Muscle of arm (tissue), 12 donors: ENCODE data around the gene RFLNA. TPM values are rescaled to one million over a fixed set of nuclear protein-coding genes. Genes with fewer than 3 reads are reported as not detected.
"Not testable (repeated sequence)": the region's sequence is repeated elsewhere in the genome, so short reads cannot be mapped to it uniquely, and the experiment has no call there.

Source experiments
- DNase-seq: peaks from one replicate; pipeline ENCODE4 v3.0.0-alpha.2; 2013
- polyA plus RNA-seq, 12 donors: library from polyadenylated mRNA; unstranded; fragments of 120-200 nt; gene quantifications; one replicate each; pipeline ENCODE4 v1.2.1, GENCODE V29; 2013; ENCODE audit not compliant: insufficient read length in 12 of 12

RFLNA gene
- polyA plus RNA-seq, 12 donors: 3.2 to 21.8 (median 5.8) TPM; not detected in 1

DNA sequence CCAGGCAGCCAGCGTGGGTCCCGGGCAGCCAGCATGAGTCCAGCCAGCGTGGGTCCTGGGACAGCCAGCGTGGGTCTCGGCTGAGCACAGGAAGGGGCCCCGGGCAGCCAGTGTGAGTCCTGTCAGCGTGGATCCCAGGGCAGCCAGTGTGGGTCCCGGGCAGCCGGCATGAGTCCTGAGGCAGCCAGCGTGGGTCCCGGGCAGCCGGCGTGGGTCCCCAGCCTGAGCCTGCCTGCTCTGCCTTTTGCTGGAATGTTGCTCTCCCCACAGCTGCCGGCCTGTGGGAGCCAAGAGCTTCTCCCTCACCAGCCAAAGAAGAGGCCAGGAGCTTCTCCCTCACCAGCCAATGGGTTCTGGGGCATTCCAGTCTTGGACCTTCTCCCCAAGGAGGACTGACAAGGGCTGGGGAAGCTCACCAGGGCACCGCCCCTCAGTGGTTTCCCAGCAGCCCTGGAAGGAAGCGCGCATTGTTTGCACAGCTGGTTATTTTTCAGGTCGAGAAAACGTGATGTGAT, 15.0 kb upstream of the RFLNA start:
- no peak for DNase-seq

GRCh38 chr12:124281309-124281708, 13.6 kb upstream of the RFLNA start:
- DNase-seq: no peak

DNA sequence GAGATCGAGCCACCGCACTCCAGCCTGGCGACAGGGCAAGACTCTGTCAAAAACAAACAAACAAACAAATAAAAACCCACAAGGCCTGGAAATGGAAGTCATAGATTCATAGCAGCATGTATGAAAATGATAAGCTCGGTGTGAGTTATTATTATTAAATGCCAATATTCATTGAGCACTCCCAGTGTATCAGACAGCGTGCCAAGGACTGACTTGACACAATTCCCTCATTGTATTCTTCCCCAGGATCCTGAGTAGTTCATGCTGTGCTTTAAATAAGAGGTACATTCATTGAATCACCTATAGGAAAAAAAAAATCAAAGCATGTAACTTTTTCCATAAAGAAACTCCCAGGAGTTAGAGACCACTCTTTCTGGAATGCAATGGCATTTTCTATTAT, 12.6 kb upstream of the RFLNA start:
- DNase-seq: no peak

GRCh38 chr12:124283326-124283725, 11.6 kb upstream of the RFLNA start:
- DNase-seq: no peak

DNA sequence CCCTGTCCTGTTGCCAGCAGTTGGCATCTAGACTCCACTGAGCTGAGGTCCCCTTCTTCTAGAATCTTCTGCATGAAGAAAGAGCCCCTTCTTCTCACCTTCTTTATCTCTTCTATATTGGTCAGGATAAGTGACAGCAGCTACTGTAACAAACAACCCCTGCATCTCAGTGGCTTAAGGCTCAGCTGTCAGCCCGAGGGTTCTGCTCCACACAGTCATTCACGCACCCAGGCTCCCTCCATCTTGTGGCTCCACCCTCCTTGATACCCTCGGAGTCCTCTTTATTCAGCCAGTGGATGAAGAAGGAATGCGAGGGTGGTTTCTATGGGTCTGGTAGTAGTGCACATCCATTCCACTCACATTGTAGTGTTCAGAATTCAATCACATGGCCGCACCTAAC, 10.5 kb upstream of the RFLNA start:
- DNase-seq: no peak

DNA sequence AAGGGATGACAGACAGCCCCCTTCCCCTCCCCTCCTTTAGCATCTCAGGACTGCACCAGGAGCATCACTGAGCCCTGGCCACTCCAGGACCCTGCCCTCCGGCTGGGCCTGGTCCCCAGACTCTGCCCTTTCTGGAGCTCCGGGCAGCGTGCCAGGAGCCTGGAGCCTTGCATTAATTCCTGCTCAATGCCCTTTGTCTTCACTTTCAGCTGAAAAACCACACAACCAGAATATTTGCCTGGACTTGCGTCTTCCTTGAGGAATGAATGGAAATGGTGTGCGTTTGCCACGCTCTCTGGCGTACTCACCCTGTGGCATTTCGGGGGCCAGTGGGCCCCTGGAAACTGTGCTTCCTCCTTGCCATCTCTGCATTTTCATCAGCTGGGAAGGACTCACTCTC, 8.5 kb upstream of the RFLNA start:
- no peak for DNase-seq

DNA sequence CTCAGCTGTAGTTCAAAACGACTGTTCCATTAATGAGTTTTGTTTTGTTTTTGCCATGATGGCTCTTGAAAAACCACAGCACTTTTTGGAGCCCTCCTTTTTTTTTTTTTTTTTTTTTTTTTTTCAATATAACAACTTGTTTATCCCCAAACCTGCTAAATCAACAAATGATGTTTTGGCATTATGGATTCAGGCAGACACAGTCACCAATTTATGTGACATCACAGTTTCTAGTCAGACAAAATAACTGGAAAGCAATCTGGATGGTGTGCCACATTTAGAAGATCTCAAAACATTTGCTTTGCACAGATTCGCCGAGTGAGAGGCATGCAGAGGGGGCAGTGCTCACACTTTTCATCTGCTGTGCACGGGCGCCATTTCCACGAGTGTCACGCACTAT, 7.9 kb upstream of the RFLNA start:
- no peak for DNase-seq

DNA sequence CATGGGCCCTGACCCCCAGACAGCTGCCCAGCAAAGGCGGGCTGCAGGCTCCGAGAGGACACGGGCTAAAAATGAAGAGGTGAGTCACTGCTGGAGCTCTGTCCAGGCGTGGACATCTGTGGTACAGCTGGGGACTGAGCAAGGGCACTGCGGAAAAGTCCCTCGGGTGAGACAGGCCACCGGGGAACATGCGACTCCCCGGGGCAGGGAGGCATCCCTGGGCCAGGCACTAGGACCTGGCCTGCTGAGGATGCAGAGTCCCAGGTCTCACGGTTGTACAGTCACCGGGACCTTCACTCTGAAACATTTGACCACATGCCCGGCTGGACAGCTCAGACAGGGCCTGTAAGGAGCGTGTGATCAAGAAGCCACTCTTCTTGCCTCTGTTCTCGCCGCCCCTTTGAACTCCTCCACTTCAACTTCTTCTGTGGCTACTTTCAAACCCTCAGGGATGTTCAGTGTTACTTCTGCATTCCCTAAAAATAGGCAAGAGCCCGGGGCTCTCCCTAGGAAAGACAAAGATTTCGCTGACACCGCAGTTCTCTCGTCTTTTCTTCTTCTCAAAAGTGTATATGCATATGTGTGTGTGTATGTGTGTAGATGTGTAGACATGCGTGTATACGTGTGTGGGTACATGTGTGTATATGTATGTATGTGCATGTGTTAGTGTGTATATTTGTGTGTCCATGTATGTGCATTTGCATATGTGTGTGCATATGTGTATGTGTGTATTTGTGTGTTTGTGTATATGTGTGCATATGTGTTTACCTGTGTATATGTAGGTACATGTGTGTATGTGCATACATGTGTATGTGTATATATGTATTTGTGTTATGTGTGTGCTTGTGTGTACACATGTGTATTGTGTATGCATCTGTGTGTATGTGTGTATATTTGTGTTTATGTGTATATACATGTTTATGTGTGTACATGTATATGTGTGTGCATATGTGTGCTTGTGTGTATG, 5.0 kb upstream of the RFLNA start:
- DNase-seq: no peak

- DNase-seq: no peak
These were observed 2.5 kb upstream of the RFLNA start for GRCh38 chr12:124292385-124292784.

DNA sequence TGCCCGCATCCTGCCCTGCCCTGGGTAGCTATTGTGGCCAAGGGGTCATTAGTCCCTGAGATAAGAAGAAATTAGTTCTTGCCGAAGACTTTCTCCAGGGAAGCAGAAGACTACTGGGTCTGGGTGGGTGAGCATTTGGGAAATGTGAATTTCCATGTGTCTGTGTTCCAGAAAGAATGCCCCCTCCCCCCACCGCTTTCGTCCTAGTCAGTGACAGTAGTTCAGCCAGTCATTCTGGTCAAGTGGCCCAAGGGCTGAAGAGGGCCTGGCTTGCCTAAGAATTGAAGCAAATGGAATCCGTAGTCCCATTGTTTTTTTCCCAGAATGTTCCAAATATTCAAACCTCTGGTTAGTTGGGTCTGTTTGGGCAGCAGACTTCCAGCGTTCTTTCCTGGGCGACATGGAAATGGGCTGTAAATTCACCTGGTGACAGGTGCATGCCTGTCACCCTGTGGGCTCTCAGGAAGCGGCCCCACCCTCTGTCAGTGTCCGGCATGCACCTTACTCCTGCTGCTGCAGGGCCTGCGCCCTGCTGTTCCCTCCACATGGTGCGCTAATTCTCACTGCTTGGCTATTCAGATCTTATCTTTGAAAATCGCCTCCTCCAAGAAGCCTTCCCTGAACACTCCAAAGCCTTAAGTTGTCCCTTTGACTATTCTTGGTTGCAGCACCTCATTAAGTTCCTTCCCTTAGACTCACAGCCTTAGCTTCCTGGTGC, 1.4 kb upstream of the RFLNA start:
- no peak for DNase-seq

DNA sequence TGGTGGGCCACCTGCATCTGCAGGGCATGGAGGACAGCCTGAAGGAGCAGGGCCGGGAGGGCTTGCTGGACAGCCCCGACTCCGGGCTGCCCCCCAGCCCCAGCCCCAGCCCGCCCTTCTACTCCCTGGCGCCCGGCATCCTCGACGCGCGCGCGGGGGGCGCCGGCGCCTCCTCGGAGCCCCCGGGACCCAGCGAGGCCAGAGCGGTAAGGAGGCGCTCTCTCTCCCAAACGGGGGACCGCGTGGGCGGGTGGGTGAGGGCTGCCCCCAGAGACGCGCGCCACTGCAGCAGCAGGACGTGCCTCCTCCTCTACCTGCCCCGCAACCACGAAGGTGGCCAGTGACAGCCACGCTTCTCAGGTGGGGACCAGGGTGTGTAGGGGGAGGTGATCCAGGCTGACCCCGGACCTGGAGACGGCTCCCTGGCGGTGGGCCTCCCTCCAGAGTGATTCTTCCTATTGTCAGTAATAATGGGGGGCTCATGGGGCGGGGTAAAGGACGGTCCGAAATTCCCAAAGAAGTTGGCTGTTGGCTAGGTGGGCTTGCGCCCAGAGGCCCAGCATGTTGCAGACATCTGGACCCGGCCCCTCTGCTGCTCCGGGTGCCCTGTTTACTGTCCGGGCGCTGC, 652 bp downstream of the RFLNA start:
- DNase-seq: no peak

- no peak for DNase-seq
These were observed 1.5 kb downstream of the RFLNA start for GRCh38 chr12:124296295-124296915.

- DNase-seq: no peak
These were observed 2.0 kb downstream of the RFLNA start for GRCh38 chr12:124296916-124297351.

- no peak for DNase-seq
These were observed 2.5 kb downstream of the RFLNA start for GRCh38 chr12:124297389-124297788.

- no peak for DNase-seq
These were observed 3.0 kb downstream of the RFLNA start for GRCh38 chr12:124297856-124298255.

- DNase-seq: no peak
These were observed 4.0 kb downstream of the RFLNA start for GRCh38 chr12:124298685-124299410.

- no peak for DNase-seq
These were observed 4.9 kb downstream of the RFLNA start for GRCh38 chr12:124299628-124300388.

DNA sequence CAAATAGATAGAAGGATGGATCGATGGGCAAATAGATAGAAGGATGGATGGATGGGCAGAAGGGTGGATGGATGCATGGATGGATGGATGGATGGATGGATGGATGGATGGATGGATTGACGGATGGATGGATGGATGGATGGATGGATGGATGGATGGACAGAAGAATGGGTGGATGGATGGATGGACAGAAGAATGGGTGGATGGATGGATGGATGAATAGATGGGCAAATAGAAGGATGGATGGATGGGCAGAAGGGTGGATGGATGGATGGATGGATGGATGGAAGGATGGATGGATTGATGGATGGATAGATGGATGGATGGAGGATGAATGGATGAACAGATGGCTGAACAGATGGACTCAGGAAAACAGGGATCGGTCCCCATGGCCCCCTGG, 5.8 kb downstream of the RFLNA start:
- not testable (repeated sequence) for DNase-seq

- DNase-seq: no peak
These were observed 6.3 kb downstream of the RFLNA start for GRCh38 chr12:124301084-124301654.

GRCh38 chr12:124302241-124302806, 7.4 kb downstream of the RFLNA start:
- DNase-seq: no peak
